GM21447 (cell line): Measurements from ENCODE around the gene ADAT3.

Source experiments
- ATAC-seq: cut with Tn5 transposase; IDR thresholded peaks from one replicate; pipeline ENCODE4 v1.9.1; 2021; ENCODE audit not compliant: unreplicated experiment

ADAT3 gene

DNA sequence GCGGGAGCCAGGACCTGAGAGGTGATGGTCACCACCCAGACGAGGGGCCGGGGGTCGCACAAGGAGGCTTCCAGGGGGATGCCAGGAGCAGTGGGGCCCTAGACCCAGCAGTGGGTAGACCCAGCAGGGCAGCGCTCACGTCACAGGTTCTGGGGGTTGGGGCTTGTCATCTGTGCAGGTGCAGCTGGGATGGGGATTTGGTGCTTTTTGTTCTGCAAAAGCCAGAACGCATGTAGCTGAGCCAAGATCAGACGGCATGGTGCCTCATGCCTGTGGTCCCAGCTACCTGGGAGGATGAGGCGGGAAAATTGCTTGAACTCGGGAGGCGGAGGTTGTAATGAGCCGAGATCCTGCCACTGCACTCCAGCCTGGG, 50.9 kb downstream of the ADAT3 start:
- ATAC-seq, result no peak

DNA sequence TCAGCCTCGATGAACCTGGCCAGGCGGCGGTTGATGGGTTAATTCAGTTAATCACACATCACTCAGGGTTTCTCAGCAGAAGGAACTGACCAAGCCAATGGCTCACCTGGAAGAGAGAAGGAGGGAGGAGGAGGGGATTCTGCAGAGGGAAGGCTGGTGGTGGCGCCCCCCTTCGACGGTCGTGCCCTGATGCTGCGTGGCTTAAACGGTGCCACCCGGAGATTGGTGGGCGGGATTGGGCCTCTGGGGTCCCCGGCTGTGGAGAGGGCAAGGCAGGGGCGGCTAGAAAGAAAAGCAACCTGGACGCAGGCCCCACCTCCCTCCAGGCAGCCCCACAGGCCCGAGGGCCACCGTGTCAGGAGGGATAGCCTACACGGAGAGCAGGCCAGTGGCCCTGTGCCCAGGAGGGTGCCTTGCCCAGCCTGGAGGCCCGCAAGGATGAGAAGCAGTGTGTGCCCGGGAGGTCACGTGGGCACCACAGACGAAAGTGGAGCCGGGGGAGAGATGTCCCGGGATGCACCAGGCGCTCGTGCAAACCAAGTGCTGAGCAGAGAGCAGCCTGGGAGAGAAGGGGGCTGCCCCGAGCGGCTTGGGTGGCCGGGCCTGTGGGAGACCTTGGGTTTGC, 51.8 kb downstream of the ADAT3 start:
- no peak for ATAC-seq

DNA sequence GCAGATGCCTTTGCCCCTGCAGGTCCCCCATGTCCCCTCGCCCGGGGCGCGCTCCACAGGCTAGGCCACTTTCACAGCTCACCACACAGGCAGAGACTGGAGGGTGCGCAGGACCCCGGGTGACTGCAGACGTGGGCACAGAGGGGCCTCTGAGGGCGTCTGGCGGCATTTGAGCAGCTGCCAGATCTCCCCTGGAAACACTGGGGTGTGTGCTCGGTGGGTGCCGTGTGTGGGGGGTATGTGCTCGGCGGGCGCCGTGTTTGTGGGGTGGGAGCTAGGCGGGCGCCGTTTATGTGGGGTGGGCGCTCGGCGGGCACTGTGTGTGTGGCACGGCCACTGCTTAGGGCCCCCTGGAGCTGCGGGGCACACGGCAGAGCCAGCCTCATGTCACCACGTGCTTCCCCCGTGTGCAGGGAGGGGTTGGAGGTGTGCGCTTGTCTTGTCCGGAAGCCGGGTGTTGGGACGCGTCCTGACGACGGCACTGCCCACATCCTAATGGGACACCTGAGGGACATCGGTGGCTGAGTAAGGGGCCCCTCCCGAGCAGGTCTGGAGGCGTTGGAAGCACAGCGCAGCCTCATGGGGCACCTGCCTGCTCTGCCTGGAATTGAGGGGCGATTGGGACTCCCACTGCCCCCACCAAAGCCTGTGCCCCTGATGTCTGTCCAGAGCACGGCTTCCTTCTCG, 52.5 kb downstream of the ADAT3 start:
- ATAC-seq, result no peak

GRCh38 chr19:1959928-1960589, 54.9 kb downstream of the ADAT3 start:
- no peak for ATAC-seq

- no peak for ATAC-seq
Observed at GRCh38 chr19:1961000-1961883, 56.0 kb downstream of the ADAT3 start.

GRCh38 chr19:1962674-1963073, 57.5 kb downstream of the ADAT3 start:
- no peak for ATAC-seq
